ENCODE measurements around the gene SURF2.

DNA sequence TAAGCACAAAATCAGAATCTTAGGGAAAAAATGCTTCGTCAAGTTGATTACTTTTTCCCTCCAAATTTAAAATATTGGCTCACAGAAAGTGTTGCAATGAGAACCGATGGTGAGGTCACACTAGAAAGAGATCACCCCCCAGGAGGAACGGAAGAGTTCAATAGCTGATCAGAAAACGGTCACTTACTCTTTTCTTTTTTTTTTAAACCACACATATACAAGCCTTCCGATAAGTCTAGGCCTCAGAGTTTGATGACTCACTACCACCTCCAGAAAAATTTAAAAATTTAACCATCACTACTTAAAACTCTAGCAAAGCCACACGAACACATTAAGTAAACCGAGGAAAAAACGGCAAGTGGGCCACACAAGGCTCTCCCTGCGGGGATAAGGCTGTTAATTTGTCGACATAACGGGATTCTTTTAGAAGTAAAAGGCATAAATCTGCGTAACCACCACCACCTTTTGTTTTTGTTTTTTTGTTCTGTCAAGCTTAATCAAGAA, 18.3 kb downstream of the SURF2 start:
- TF ChIP-seq, protein P1, sequence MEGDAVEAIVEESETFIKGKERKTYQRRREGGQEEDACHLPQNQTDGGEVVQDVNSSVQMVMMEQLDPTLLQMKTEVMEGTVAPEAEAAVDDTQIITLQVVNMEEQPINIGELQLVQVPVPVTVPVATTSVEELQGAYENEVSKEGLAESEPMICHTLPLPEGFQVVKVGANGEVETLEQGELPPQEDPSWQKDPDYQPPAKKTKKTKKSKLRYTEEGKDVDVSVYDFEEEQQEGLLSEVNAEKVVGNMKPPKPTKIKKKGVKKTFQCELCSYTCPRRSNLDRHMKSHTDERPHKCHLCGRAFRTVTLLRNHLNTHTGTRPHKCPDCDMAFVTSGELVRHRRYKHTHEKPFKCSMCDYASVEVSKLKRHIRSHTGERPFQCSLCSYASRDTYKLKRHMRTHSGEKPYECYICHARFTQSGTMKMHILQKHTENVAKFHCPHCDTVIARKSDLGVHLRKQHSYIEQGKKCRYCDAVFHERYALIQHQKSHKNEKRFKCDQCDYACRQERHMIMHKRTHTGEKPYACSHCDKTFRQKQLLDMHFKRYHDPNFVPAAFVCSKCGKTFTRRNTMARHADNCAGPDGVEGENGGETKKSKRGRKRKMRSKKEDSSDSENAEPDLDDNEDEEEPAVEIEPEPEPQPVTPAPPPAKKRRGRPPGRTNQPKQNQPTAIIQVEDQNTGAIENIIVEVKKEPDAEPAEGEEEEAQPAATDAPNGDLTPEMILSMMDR (IDR thresholded peaks at IDR 0.05) = no peak
- no peak for TF ChIP-seq POLR2A (IDR thresholded peaks at IDR 0.05; ENCODE audit: low read depth)
